ENCODE results near the gene FARSA.
"Not testable (repeated sequence)": the region's sequence is repeated elsewhere in the genome, so short reads cannot be mapped to it uniquely, and the experiment has no call there.

FARSA gene

GRCh38 chr19:12891553-12892021, 41.9 kb downstream of the FARSA start:
- no peak for DNase-seq (ENCODE audit: extremely low read depth in 1 of 2, low read depth in 1 of 2)

- DNase-seq (ENCODE audit: extremely low read depth in 1 of 2, low read depth in 1 of 2): peak; percentile 88 to 99
Observed at GRCh38 chr19:12890787-12891552, 42.5 kb downstream of the FARSA start, which contains the start of gene GCDH. GCDH (plus strand) TSS chr19:12891160; CDS start chr19:12891305, 145 bp downstream.

- DNase-seq (ENCODE audit: extremely low read depth in 1 of 2, low read depth in 1 of 2): not testable (repeated sequence)
Observed at GRCh38 chr19:12890299-12890786, 43.2 kb downstream of the FARSA start.

- DNase-seq (ENCODE audit: extremely low read depth in 1 of 2, low read depth in 1 of 2): no peak
Observed at GRCh38 chr19:12888006-12888603, 45.4 kb downstream of the FARSA start.

GRCh38 chr19:12886969-12887747, 46.4 kb downstream of the FARSA start, which contains the start of gene KLF1:
KLF1 (minus strand) TSS chr19:12887201; CDS start chr19:12887140, 61 bp downstream.
- DNase-seq (ENCODE audit: extremely low read depth in 1 of 2, low read depth in 1 of 2): no peak

DNA sequence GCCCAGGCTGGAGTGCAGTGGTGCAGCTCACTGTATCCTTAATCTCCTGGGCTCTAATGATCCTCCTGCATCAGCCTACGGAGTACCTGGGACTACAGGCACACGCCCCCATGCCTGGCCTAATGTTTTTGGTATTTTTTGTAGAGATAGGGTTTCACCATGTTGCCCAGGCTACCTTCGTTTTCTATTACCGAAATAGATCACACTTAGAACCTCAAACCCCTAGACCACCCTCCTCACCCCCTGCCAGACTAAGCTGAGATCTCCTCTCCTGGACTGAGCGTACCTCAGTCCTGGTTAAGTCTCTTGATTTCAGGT, 46.9 kb downstream of the FARSA start:
- DNase-seq (ENCODE audit: extremely low read depth in 1 of 2, low read depth in 1 of 2): no peak

- no peak for DNase-seq (ENCODE audit: extremely low read depth in 1 of 2, low read depth in 1 of 2)
Observed at GRCh38 chr19:12885749-12886650, 47.5 kb downstream of the FARSA start.

DNA sequence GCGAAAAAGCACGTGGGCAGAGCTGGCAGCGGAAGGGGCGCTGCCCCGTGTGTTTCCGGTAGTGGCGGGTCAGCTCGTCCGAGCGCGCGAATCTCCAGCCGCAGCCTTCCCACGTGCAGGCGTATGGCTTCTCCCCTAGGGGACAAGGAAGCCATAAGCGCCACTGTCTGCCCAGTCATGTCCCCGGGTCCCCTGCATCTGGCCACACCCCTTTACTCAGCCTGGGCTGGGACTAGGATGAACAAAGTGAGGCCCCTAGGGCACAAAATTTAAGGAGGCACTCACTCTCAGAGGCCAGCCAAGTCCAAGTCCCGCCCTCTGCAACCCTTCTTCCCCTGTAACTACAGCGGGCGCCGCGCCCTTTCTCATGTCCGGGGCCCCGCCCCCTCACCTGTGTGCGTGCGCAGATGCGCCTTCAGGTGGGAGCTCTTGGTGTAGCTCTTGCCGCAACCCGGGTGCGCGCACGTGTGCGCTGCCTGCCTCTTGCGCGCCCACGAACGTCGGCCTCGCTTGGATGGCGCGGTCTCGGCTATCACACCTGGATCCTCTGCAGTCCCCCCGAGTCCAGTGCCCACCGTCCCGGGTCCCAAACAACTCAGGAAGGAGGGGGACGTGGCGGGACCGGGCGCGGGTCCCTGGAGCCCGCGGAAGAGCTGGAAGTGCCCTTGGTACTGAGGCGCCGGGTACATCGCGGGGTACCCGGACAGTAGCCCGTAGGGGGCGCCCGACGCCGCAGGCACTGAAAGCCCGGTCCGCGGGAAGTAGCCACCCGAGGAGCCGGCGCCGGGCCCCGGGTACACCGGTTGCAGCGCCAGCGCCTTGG, 48.4 kb downstream of the FARSA start:
- DNase-seq (ENCODE audit: extremely low read depth in 1 of 2, low read depth in 1 of 2): peak; percentile 71 to 91

DNA sequence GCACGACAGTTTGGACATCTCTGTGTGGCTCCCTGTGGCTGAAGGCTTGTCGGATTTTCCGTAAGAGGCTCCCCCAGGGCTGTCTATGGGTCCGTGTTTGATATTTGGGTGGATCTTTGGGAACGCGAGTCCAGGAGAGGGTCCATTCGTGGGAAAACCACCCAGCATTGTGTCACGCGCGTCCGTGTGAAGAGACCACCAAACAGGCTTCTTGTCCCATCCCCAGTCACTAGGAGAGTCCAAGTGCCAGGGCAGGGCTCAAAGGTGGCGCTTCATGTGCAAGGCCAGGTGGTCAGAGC, 48.9 kb downstream of the FARSA start:
- DNase-seq (ENCODE audit: extremely low read depth in 1 of 2, low read depth in 1 of 2): no peak

DNA sequence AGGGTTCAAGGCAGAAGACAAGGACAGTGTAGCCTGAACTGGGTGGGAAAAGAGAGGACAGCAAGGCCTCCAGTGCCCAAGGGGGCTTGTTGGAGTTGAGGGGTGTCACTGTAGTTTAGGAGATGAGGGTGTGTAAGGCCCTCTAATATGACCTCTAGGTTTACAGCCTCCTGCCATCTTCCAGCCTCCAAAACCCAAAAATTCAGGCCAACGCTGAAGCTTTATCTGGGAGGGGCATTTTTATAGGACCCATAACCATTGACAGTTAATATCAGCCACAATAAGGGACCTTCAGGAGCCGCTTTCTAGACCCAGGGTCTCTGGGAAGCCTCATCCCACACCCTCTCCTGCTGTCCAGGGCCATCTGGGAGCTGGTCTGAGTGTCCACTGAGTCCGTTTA, 49.3 kb downstream of the FARSA start:
- DNase-seq (ENCODE audit: extremely low read depth in 1 of 2, low read depth in 1 of 2): no peak

- DNase-seq (ENCODE audit: extremely low read depth in 1 of 2, low read depth in 1 of 2): no peak
Observed at GRCh38 chr19:12882589-12882988, 50.9 kb downstream of the FARSA start.

DNA sequence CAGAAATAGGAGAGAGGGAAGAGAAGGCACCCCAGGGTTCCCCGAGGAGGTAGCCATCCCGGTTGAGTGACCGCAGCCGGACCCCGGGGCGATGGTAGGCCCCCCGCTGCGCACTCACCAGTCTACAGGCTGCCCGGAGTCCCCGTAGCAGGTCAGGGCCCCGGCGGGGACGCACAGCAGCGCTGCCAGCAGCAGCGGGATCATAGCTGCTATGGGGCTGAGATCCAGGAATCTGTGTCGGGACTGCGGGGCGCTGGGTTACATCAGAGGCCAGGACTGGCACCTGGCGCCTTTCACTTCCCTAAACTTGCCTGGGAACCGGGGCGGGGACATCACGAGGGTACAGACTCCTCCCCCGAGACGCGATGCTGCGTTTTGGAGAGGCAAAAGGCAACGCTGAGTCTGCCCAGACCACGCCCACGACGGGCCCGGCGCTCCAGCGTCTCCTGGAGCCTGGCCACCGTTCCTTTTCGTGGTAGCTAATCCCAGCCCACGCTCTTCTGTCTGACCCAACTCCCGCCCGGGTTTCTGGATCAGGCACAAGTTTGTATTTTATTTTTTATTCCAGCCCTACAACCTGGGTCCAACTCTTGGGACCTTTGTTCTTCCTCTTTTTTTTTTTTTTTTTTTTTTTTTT, 52.2 kb downstream of the FARSA start, which contains the start of gene DNASE2:
TSS of gene DNASE2 (minus strand) at position 278 of the 637 bp plus-strand sequence. CDS start at position 204, 74 bp downstream.
- peak; percentile 78 to 94 for DNase-seq (ENCODE audit: extremely low read depth in 1 of 2, low read depth in 1 of 2)

GRCh38 chr19:12880551-12881171, 52.9 kb downstream of the FARSA start:
- DNase-seq (ENCODE audit: extremely low read depth in 1 of 2, low read depth in 1 of 2): no peak

GRCh38 chr19:12875086-12875485, 58.4 kb downstream of the FARSA start:
- no peak for DNase-seq (ENCODE audit: extremely low read depth in 1 of 2, low read depth in 1 of 2)

DNA sequence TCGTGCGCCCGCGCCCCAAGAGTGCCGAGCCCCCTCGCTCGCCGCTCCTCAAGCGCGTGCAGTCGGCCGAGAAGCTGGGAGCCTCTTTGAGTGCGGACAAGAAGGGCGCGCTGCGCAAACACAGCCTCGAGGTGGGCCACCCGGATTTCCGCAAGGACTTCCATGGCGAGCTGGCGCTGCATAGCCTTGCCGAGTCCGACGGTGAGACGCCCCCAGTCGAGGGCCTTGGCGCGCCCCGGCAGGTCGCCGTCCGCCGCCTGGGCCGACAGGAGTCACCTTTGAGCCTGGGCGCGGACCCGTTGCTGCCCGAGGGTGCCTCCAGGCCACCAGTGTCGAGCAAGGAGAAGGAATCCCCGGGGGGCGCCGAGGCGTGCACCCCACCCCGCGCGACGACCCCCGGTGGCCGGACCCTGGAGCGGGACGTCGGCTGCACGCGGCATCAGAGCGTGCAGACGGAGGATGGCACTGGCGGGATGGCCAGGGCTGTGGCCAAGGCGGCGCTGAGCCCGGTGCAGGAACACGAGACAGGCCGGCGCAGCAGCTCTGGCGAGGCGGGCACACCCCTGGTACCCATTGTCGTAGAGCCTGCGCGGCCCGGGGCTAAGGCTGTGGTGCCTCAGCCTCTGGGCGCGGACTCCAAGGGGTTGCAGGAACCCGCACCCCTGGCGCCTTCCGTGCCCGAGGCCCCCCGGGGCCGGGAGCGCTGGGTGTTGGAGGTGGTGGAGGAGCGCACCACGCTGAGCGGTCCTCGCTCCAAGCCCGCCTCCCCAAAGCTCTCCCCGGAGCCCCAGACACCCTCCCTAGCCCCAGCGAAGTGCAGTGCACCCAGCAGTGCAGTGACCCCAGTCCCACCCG, 59.4 kb downstream of the FARSA start:
- no peak for DNase-seq (ENCODE audit: extremely low read depth in 1 of 2, low read depth in 1 of 2)

- peak in 1 of 2 donors; percentile 56 for DNase-seq (ENCODE audit: extremely low read depth in 1 of 2, low read depth in 1 of 2)
Observed at GRCh38 chr19:12872941-12873890, 60.3 kb downstream of the FARSA start.

All from stimulated activated CD8-positive, alpha-beta memory T cell treated with anti-CD3 and anti-CD28 coated beads, Interleukin-7, amount 100 ng/mL, for 48 hours (primary cell).